Suprapubic skin (tissue), 4 donors: ENCODE data around the gene ZNG1C.
"Not testable (repeated sequence)": the region's sequence is repeated elsewhere in the genome, so short reads cannot be mapped to it uniquely, and the experiment has no call there.

Source experiments
- CTCF ChIP-seq, 2 donors: fragments of 200-600 bp in 1 of 2; fragments of 450-650 bp in 1 of 2; sonication (generic) in 1 of 2; IDR thresholded peaks; one replicate each; pipeline ENCODE4 v1.5.1; 2016 to 2019; ENCODE audit warnings: antibody characterized with exemption in 2 of 2, mild to moderate bottlenecking in 1 of 2, moderate library complexity in 1 of 2
- EP300 ChIP-seq: sonication (generic); formaldehyde crosslinking; IDR thresholded peaks from one replicate; pipeline ENCODE4 v1.6.1; 2017; ENCODE audit warnings: antibody characterized with exemption
- POLR2A ChIP-seq, 2 donors: fragments of 450-650 bp; IDR thresholded peaks; one replicate each; pipeline ENCODE4 v1.6.1; 2017; ENCODE audit warnings: antibody characterized with exemption in 2 of 2, mild to moderate bottlenecking in 2 of 2, moderate library complexity in 2 of 2
- POLR2AphosphoS5 ChIP-seq, 3 donors: sonication (generic); formaldehyde crosslinking; IDR thresholded peaks; one replicate each; pipeline ENCODE4 v1.6.1; 2017; ENCODE audit warnings: antibody characterized with exemption in 3 of 3

GRCh38 chr9:68305680-68306285 is 64.0 kb downstream of the ZNG1C start:
- TF ChIP-seq POLR2AphosphoS5 (IDR thresholded peaks at IDR 0.05); CTCF (IDR thresholded peaks at IDR 0.05); POLR2A (IDR thresholded peaks at IDR 0.05); EP300: not testable (repeated sequence)
